HFFc6 (cell line): Measurements from ENCODE around the gene HIVEP3. TPM values are rescaled to one million over a fixed set of nuclear protein-coding genes. Genes with fewer than 3 reads are reported as not detected.

ENCODE experiments used
- DNase-seq: peaks from one replicate; pipeline ENCODE4 v3.0.0-alpha.2; 2018
- H3K27ac Mint-ChIP-seq: 2 replicates; pipeline ENCODE4 v1.8.0; 2020; ENCODE audit warnings: mild to moderate bottlenecking, mixed read lengths
- H3K27me3 Mint-ChIP-seq: 2 replicates; pipeline ENCODE4 v1.8.0; 2021; ENCODE audit warnings: mild to moderate bottlenecking, moderate library complexity, mixed read lengths; ENCODE audit not compliant: insufficient read depth
- H3K36me3 Mint-ChIP-seq: 2 replicates; pipeline ENCODE4 v1.8.0; 2021; ENCODE audit warnings: low read depth, mixed read lengths
- H3K4me1 Mint-ChIP-seq: 2 replicates; pipeline ENCODE4 v1.8.0; 2020; ENCODE audit warnings: low read depth, mixed read lengths
- H3K4me3 Mint-ChIP-seq: 2 replicates; pipeline ENCODE4 v1.8.0; 2020; ENCODE audit warnings: mild to moderate bottlenecking, moderate library complexity, mixed read lengths
- H3K9me3 Mint-ChIP-seq: 2 replicates; pipeline ENCODE4 v1.8.0; 2020; ENCODE audit warnings: mild to moderate bottlenecking, mixed read lengths
- total RNA-seq, 6 experiments: library from RNA; stranded (reverse); fragmentation: NEBNext Ultra II Directional; extraction: Animal tissue kit (Norgen Biotek cat#: 25700); gene quantifications; 2 replicates in 1 of 6; 3 replicates in 5 of 6; pipeline ENCODE4 v1.2.3, GENCODE V29; 2021
- TF ChIP-seq, protein P1 (sequence below): fragments of 200-600 bp; sonication (generic); IDR thresholded peaks from 2 replicates; pipeline ENCODE4 v1.5.0; 2021; ENCODE audit warnings: antibody characterized with exemption, mild to moderate bottlenecking

Gene HIVEP3
- total RNA-seq, 6 experiments from 2014 or later, result 7.0 to 9.7 (median 7.9) TPM

- no peaks in the 10 kb centered on the region for H3K36me3 Mint-ChIP-seq
- no peaks in the 10 kb centered on the region for H3K9me3 Mint-ChIP-seq
- H3K27me3 Mint-ChIP-seq, result peaks cover 3% of the 10 kb centered on the region
- TF ChIP-seq, protein P1, sequence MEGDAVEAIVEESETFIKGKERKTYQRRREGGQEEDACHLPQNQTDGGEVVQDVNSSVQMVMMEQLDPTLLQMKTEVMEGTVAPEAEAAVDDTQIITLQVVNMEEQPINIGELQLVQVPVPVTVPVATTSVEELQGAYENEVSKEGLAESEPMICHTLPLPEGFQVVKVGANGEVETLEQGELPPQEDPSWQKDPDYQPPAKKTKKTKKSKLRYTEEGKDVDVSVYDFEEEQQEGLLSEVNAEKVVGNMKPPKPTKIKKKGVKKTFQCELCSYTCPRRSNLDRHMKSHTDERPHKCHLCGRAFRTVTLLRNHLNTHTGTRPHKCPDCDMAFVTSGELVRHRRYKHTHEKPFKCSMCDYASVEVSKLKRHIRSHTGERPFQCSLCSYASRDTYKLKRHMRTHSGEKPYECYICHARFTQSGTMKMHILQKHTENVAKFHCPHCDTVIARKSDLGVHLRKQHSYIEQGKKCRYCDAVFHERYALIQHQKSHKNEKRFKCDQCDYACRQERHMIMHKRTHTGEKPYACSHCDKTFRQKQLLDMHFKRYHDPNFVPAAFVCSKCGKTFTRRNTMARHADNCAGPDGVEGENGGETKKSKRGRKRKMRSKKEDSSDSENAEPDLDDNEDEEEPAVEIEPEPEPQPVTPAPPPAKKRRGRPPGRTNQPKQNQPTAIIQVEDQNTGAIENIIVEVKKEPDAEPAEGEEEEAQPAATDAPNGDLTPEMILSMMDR, result no peak
- H3K4me3 Mint-ChIP-seq, result no peak overlapping the region
- H3K27ac Mint-ChIP-seq, result no peak overlapping the region
- H3K4me1 Mint-ChIP-seq, result peaks cover 42% of the 10 kb centered on the region
- DNase-seq, result no peak
Observed at GRCh38 chr1:41767534-41768525, 150.9 kb downstream of the HIVEP3 start.

- no peaks in the 10 kb centered on the region; the same call in 1 of the 2 replicates for H3K9me3 Mint-ChIP-seq
- H3K27ac Mint-ChIP-seq, result no peak overlapping the region
- H3K27me3 Mint-ChIP-seq, result peaks cover 3% of the 10 kb centered on the region
- TF ChIP-seq, protein P1, result no peak
- H3K4me1 Mint-ChIP-seq, result peaks cover 29% of the 10 kb centered on the region
- DNase-seq, result no peak
- H3K4me3 Mint-ChIP-seq, result no peak overlapping the region
- H3K36me3 Mint-ChIP-seq, result 0 out of 2 replicates have a peak, but pooled peaks cover 4% of the 10 kb centered on the region
Observed at GRCh38 chr1:41766546-41766945, 152.2 kb downstream of the HIVEP3 start.

GRCh38 chr1:41766041-41766440 is 152.7 kb downstream of the HIVEP3 start:
- peaks cover 3% of the 10 kb centered on the region for H3K27me3 Mint-ChIP-seq
- no peak for DNase-seq
- no peak overlapping the region for H3K27ac Mint-ChIP-seq
- no peaks in the 10 kb centered on the region; the same call in 1 of the 2 replicates for H3K9me3 Mint-ChIP-seq
- peaks cover 25% of the 10 kb centered on the region for H3K4me1 Mint-ChIP-seq
- TF ChIP-seq, protein P1, result no peak
- H3K4me3 Mint-ChIP-seq, result no peak overlapping the region
- 0 out of 2 replicates have a peak, but pooled peaks cover 4% of the 10 kb centered on the region for H3K36me3 Mint-ChIP-seq

DNA sequence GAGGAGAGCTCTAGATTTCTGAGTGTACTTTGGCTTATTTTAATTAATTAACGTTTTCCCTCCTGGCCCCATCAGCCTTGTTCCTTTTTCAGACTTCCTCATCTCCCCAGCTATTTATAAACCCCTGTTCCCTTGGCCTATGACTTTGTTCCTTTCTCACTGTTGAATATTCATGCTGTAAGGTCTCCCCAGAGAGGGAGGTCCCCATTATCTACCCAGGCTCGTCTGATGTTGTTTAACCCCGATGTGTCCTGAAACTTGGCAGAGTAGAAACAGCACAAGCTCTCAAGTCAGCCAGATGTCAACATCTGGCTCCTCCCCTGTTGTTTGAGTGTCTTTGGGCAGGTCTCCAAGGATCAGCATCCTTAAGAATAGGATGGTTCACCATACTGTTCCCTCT is 153.6 kb downstream of the HIVEP3 start:
- Mint-ChIP-seq H3K4me1 (peaks cover 29% of the 10 kb centered on the region), H3K9me3 (no peaks in the 10 kb centered on the region; the same call in 1 of the 2 replicates), H3K27me3 (peaks cover 3% of the 10 kb centered on the region), H3K27ac (no peak overlapping the region), H3K4me3 (no peak overlapping the region), H3K36me3 (0 out of 2 replicates have a peak, but pooled peaks cover 4% of the 10 kb centered on the region)
- TF ChIP-seq, protein P1, result no peak
- no peak for DNase-seq

DNA sequence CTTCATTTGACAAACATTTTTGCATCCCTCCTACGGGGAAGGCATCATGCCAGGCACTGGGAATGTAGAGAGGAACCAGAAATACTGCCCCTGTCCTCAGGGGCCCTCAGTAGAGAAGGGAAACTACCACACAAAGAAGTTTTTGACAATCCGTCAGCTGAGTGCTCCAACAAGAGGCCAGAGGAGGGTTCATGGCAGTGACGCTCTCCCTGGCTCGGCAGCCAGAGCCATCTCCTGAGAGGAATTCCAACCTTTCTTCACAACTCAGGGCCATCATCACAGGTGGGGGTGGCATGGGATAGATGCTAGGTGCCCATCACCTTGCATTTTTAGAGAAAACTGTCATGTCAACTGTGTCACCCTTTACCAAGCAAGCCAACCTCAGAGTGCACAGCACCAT is 154.1 kb downstream of the HIVEP3 start:
- H3K4me3 Mint-ChIP-seq, result no peak overlapping the region
- TF ChIP-seq, protein P1, result no peak
- no peak overlapping the region for H3K27ac Mint-ChIP-seq

More for the DNA sequence above, 154.1 kb downstream of the HIVEP3 start:
- H3K36me3 Mint-ChIP-seq, result 0 out of 2 replicates have a peak, but pooled peaks cover 4% of the 10 kb centered on the region
- peaks cover 34% of the 10 kb centered on the region for H3K4me1 Mint-ChIP-seq
- peaks cover 3% of the 10 kb centered on the region for H3K27me3 Mint-ChIP-seq
- DNase-seq, result no peak
- no peaks in the 10 kb centered on the region; the same call in 1 of the 2 replicates for H3K9me3 Mint-ChIP-seq
